HepG2 (cell line): ENCODE results near the gene MYH15. TPM values are rescaled to one million over a fixed set of nuclear protein-coding genes. Genes with fewer than 3 reads are reported as not detected.

Experiments used
- ATAC-seq: fragments of 200-7000 bp; cut with Tn5 transposase; 3 replicates; pipeline ENCODE4 v1.9.1; 2020; ENCODE audit warnings: mild to moderate bottlenecking, moderate library complexity
- BruUV-seq: library from RNA; stranded (reverse); fragments of 400-500 nt; replicated peaks from 2 replicates; lab custom pipeline; 2021; lab: Mats Ljungman, UMichigan
- CTCF ChIA-PET: fragments of 300-600 bp; formaldehyde crosslinking; extraction: SDS; loops from one replicate; lab custom pipeline; 2021; ENCODE audit warnings: low total read pairs, inconsistent platforms, low intra/inter-chr PET ratio; lab: Yijun Ruan, JAX
- POLR2A ChIA-PET: fragments of 350-600 bp; sonication (Branson Sonifier 250); formaldehyde crosslinking; loops from one replicate; lab custom pipeline; 2020; ENCODE audit warnings: antibody characterized with exemption, inconsistent platforms; lab: Yijun Ruan, JAX
- DNase-seq: peaks from one replicate; pipeline ENCODE4 v3.0.0-alpha.2; 2015; ENCODE audit warnings: low spot score
- FAIRE-seq: peaks from 3 replicates; lab custom pipeline; 2011; peaks lifted over from hg19 to GRCh38; lab: Jason Lieb, UNC
- H2AFZ ChIP-seq: one replicate; pipeline ENCODE4 v1.6.1; 2011; ENCODE audit warnings: low read length, inconsistent platforms
- H3K27ac ChIP-seq: fragments of 300-600 bp; 3 replicates; pipeline ENCODE4 v1.8.0; 2011; ENCODE audit warnings: mixed run types, mild to moderate bottlenecking, mixed read lengths, low read length, inconsistent platforms; ENCODE audit not compliant: insufficient read depth; ENCODE audit errors: extremely low read length
- H3K27me3 ChIP-seq, 2 experiments: fragments of 200-600 bp in 1 of 2; 2 replicates in 1 of 2; 3 replicates in 1 of 2; pipeline versions ENCODE4 v1.6.0 to v1.8.0; 2011; ENCODE audit warnings: low read length in 2 of 2, mild to moderate bottlenecking in 2 of 2, moderate library complexity in 2 of 2, inconsistent platforms in 1 of 2; ENCODE audit not compliant: insufficient read depth in 2 of 2, control insufficient read depth in 1 of 2
- H3K36me3 ChIP-seq, 2 experiments: fragments of 200-600 bp in 1 of 2; replicated peaks in 1 of 2; 2 replicates in 1 of 2; 3 replicates in 1 of 2; pipeline versions ENCODE4 v1.5.1 to v1.8.0; 2011; ENCODE audit warnings: low read length in 2 of 2, inconsistent platforms in 1 of 2; ENCODE audit not compliant: insufficient read depth in 2 of 2, control insufficient read depth in 1 of 2
- H3K4me1 ChIP-seq: 2 replicates; pipeline ENCODE4 v1.5.1; 2012; ENCODE audit warnings: low read length, inconsistent platforms; ENCODE audit not compliant: insufficient read depth
- H3K4me2 ChIP-seq: 2 replicates; pipeline ENCODE4 v1.6.0; 2011; ENCODE audit warnings: low read depth, low read length, inconsistent platforms
- H3K4me3 ChIP-seq, 3 experiments: fragments of 200-600 bp in 1 of 3; sonication (generic), shearing (Covaris generic) in 1 of 3; replicated peaks in 1 of 3; 2 replicates each; pipeline ENCODE4 v1.5.1; 2011 to 2016; ENCODE audit warnings: low read length in 3 of 3, inconsistent platforms in 2 of 3, low read depth in 2 of 3, mild to moderate bottlenecking in 2 of 3, control low read depth in 1 of 3, mixed read lengths in 1 of 3; ENCODE audit not compliant: insufficient read depth in 1 of 3
- H3K79me2 ChIP-seq: one replicate; pipeline ENCODE4 v1.6.1; 2011; ENCODE audit warnings: low read length, inconsistent platforms; ENCODE audit not compliant: insufficient read depth
- H3K9ac ChIP-seq: 2 replicates; pipeline ENCODE4 v1.6.0; 2011; ENCODE audit warnings: mild to moderate bottlenecking, low read depth, low read length, inconsistent platforms; ENCODE audit not compliant: insufficient read depth
- H3K9me3 ChIP-seq: 2 replicates; pipeline ENCODE4 v1.5.1; 2012; ENCODE audit warnings: mild to moderate bottlenecking, low read length
- H4K20me1 ChIP-seq: 2 replicates; pipeline ENCODE4 v1.6.0; 2011; ENCODE audit warnings: inconsistent platforms, mild to moderate bottlenecking, low read length, moderate library complexity; ENCODE audit not compliant: insufficient read depth
- DRAP1 ChIP-seq: IDR thresholded peaks from 2 replicates; pipeline ENCODE4 v1.6.1; 2016; ENCODE audit warnings: missing genetic modification reagents, missing compliant biosample characterization
- NBN ChIP-seq: fragments of 450-650 bp; conservative IDR thresholded peaks from 2 replicates; pipeline ENCODE4 v1.6.1; 2017
- TRIM24 ChIP-seq: sonication (generic); formaldehyde crosslinking; IDR thresholded peaks from 2 replicates; pipeline ENCODE4 v1.8.0; 2022; ENCODE audit warnings: mild to moderate bottlenecking, missing genetic modification reagents
- USF2 ChIP-seq, 2 experiments: sonication (generic) in 1 of 2; formaldehyde crosslinking in 1 of 2; IDR thresholded peaks; 2 replicates each; pipeline versions ENCODE4 v1.5.1 to v1.6.1; 2011 to 2020; ENCODE audit warnings: borderline replicate concordance in 1 of 2, low read depth in 1 of 2, low read length in 1 of 2, mild to moderate bottlenecking in 1 of 2, missing genetic modification reagents in 1 of 2, moderate library complexity in 1 of 2
- ZBED4 ChIP-seq: sonication (generic); formaldehyde crosslinking; IDR thresholded peaks from 2 replicates; pipeline ENCODE4 v1.4.0; 2020; ENCODE audit warnings: missing genetic modification reagents, borderline replicate concordance
- ZNF720 ChIP-seq: sonication (generic); formaldehyde crosslinking; IDR thresholded peaks from 2 replicates; pipeline ENCODE4 v1.4.0; 2020; ENCODE audit warnings: missing genetic modification reagents
- ZNF784 ChIP-seq: sonication (generic); formaldehyde crosslinking; IDR thresholded peaks from 2 replicates; pipeline ENCODE4 v1.5.1; 2020; ENCODE audit warnings: missing genetic modification reagents, mild to moderate bottlenecking, borderline replicate concordance
- WGBS: methylation state at CpG from one replicate; pipeline ENCODE4 v1.1.6; 2017; ENCODE audit warnings: low lambda C conversion rate; 5-methylcytosine and 5-hydroxymethylcytosine counted together
- in situ Hi-C: cut with HindIII; loops from 2 replicates; pipeline ENCODE4 v1.10.0; 2017; ENCODE audit warnings: low pct_unique_long_range_greater_than_20kb; ENCODE audit not compliant: extremely low pct_ligation_motif_present
- intact Hi-C: fragments of 100-400 bp; cut with micrococcal nuclease; formaldehyde crosslinking; loops from one replicate; pipeline ENCODE4 v1.10.0; 2022; ENCODE audit not compliant: unreplicated experiment
- polyA plus RNA-seq, 8 experiments: library from polyadenylated mRNA; depleted of rRNA in 3 of 8; stranded (reverse) in 7 of 8; unstranded in 1 of 8; fragments of >200 nt; fragmentation: Illumina TruSeq in 4 of 8; extraction: Trizol in 4 of 8; gene quantifications; 2 replicates each; pipeline versions ENCODE4 v1.2.1 to v1.2.3, GENCODE V29; 2011 to 2016; ENCODE audit warnings: low read depth in 4 of 8, missing spikeins in 1 of 8, mixed read lengths in 1 of 8; ENCODE audit not compliant: insufficient read depth in 1 of 8
- total RNA-seq, 5 experiments: library from RNA; depleted of rRNA; stranded (reverse); fragments of >200 nt; fragmentation: Illumina TruSeq; extraction: Trizol; gene quantifications; 2 replicates each; pipeline ENCODE4 v1.2.3, GENCODE V29; 2016; ENCODE audit warnings: low read depth in 1 of 5

MYH15 gene
- total and polyA plus RNA-seq, 2 of the 13 experiments (the other 11 are each of a cell fraction or from before 2014, with no cell fraction given) = 0.03 to 0.09 TPM

- TF ChIP-seq TRIM24 = no peak
- TF ChIP-seq, all 625 proteins: peak for 0
Observed at GRCh38 chr3:108486338-108486737, 24.1 kb downstream of the MYH15 start (continued).

GRCh38 chr3:108485146-108485545, 25.2 kb downstream of the MYH15 start:
- no peak overlapping the region for H3K4me2 ChIP-seq
- H3K9me3 ChIP-seq = no peaks in the 10 kb centered on the region
- H3K4me3 ChIP-seq = no peak overlapping the region
- TF ChIP-seq ZBED4 (CRISPR knock-in tag) = no peak
- TF ChIP-seq NBN = no peak
- TF ChIP-seq USF2 (IDR thresholded peaks at IDR 0.05; ENCODE audit: low read depth, low read length) = no peak
- no peak for TF ChIP-seq USF2 (CRISPR knock-in tag; IDR thresholded peaks at IDR 0.05; ENCODE audit: borderline replicate concordance)
- no peak for TF ChIP-seq ZNF720 (CRISPR knock-in tag)
- TF ChIP-seq ZNF784 = no peak
- no peak for TF ChIP-seq DRAP1 (CRISPR knock-in tag)
- FAIRE-seq = no peak
- ATAC-seq = no peak
- no TSS peak for BruUV-seq
- H3K9ac ChIP-seq = no peak overlapping the region
- H3K27ac ChIP-seq = no peak overlapping the region
- ChIA-PET POLR2A (no interaction called here), CTCF (no interaction called here)
- H4K20me1 ChIP-seq = no peaks in the 10 kb centered on the region
- H3K79me2 ChIP-seq = no peaks in the 10 kb centered on the region
- no peaks in the 10 kb centered on the region for H3K27me3 ChIP-seq
- in situ Hi-C loops (no loop called here), intact Hi-C loops (loop anchor here (5.0 to 10.0 kb wide), 2 partner anchors 530 to 597 kb away; no protein-coding TSS in a partner anchor)
- H3K36me3 ChIP-seq = no peaks in the 10 kb centered on the region
- no peaks in the 10 kb centered on the region for H3K4me1 ChIP-seq
- H2AFZ ChIP-seq = no peak overlapping the region
- WGBS = 20% methylated on average over 2 of the region's 3 CpGs
- no peak for DNase-seq
